ENCODE results near the gene TPTE2.
"Not testable (repeated sequence)": the region's sequence is repeated elsewhere in the genome, so short reads cannot be mapped to it uniquely, and the experiment has no call there.

TPTE2 gene

GRCh38 chr13:19567820-19568534 lies 6.6 kb upstream of the TPTE2 start:
- DNase-seq, result no peak

- no peak for DNase-seq
Observed at GRCh38 chr13:19561585-19561984, 253 bp upstream of the TPTE2 start.

- not testable (repeated sequence) for DNase-seq
Observed at GRCh38 chr13:19560672-19561071, 660 bp downstream of the TPTE2 start.

- not testable (repeated sequence) for DNase-seq
Observed at GRCh38 chr13:19559739-19560138, 1.6 kb downstream of the TPTE2 start.

GRCh38 chr13:19557287-19557686 lies 4.0 kb downstream of the TPTE2 start:
- not testable (repeated sequence) for DNase-seq

- DNase-seq, result not testable (repeated sequence)
Observed at GRCh38 chr13:19549245-19549644, 12.1 kb downstream of the TPTE2 start.

- not testable (repeated sequence) for DNase-seq
Observed at GRCh38 chr13:19525634-19526033, 35.7 kb downstream of the TPTE2 start.

- no peak for DNase-seq
Observed at GRCh38 chr13:19519049-19519448, 42.3 kb downstream of the TPTE2 start.

- DNase-seq, result peak in 1 of 58 donors; percentile 1
Observed at GRCh38 chr13:19507623-19508022, 53.7 kb downstream of the TPTE2 start.

GRCh38 chr13:19460126-19460525 lies 101.2 kb downstream of the TPTE2 start:
- DNase-seq, result not testable (repeated sequence)

GRCh38 chr13:19439056-19439686 lies 122.2 kb downstream of the TPTE2 start:
- peak in 20 of 58 donors; percentile 0 to 28 (median 6) for DNase-seq

GRCh38 chr13:19437780-19438179 lies 123.6 kb downstream of the TPTE2 start:
- DNase-seq, result not testable (repeated sequence)

- DNase-seq, result not testable (repeated sequence)
Observed at GRCh38 chr13:19422236-19422635, 139.1 kb downstream of the TPTE2 start.

- not testable (repeated sequence) for DNase-seq
Observed at GRCh38 chr13:19412494-19412893, 148.8 kb downstream of the TPTE2 start.

GRCh38 chr13:19382746-19383511 lies 178.4 kb downstream of the TPTE2 start:
- DNase-seq, result not testable (repeated sequence)

GRCh38 chr13:19382111-19382510 lies 179.2 kb downstream of the TPTE2 start:
- no peak for DNase-seq
